Heart right ventricle (tissue), 16 donors: Measurements from ENCODE around the gene PACSIN2. TPM values are rescaled to one million over a fixed set of nuclear protein-coding genes. Genes with fewer than 3 reads are reported as not detected.
A peak's percentile ranks its signal among the peaks of the same experiment; 100 is the strongest.

Source experiments
- ATAC-seq, 8 donors: fragments of 200-7000 bp; cut with Tn5 transposase; one replicate each; pipeline ENCODE4 v1.9.1; 2020; ENCODE audit warnings: mild to moderate bottlenecking in 8 of 8, moderate library complexity in 8 of 8, moderate number of reproducible peaks in 1 of 8
- DNase-seq, 2 donors: peaks; one replicate each; pipeline ENCODE4 v3.0.0-alpha.2; 2020
- H3K27ac ChIP-seq, 10 donors: fragments of 200-600 bp; sonication (generic) in 2 of 10; one replicate each; pipeline versions ENCODE4 v1.5.0 to v1.8.0; 2020 to 2022; ENCODE audit warnings: mild to moderate bottlenecking in 3 of 10
- H3K27me3 ChIP-seq, 7 donors: fragments of 200-600 bp; one replicate each; pipeline ENCODE4 v1.8.0; 2021 to 2022; ENCODE audit warnings: mild to moderate bottlenecking in 2 of 7
- H3K36me3 ChIP-seq, 9 donors: fragments of 200-600 bp; sonication (generic) in 1 of 9; one replicate each; pipeline versions ENCODE4 v1.5.0 to v1.8.0; 2020 to 2022; ENCODE audit warnings: mild to moderate bottlenecking in 2 of 9
- H3K4me1 ChIP-seq, 9 donors: fragments of 200-600 bp; sonication (generic) in 1 of 9; one replicate each; pipeline versions ENCODE4 v1.5.0 to v1.8.0; 2020 to 2022; ENCODE audit warnings: mild to moderate bottlenecking in 4 of 9
- H3K4me3 ChIP-seq, 10 donors: fragments of 200-600 bp; sonication (generic) in 2 of 10; one replicate each; pipeline versions ENCODE4 v1.5.0 to v1.8.0; 2020 to 2022; ENCODE audit warnings: mild to moderate bottlenecking in 7 of 10, moderate library complexity in 2 of 10
- H3K9me3 ChIP-seq, 11 donors: fragments of 200-600 bp in 10 of 11; sonication (generic) in 2 of 11; one replicate each; pipeline versions ENCODE4 v1.5.0 to v1.8.0; 2013 to 2022; ENCODE audit warnings: mild to moderate bottlenecking in 2 of 11, control low read depth in 1 of 11, moderate library complexity in 1 of 11
- CTCF ChIP-seq, 9 donors: fragments of 200-600 bp; sonication (generic) in 2 of 9; IDR thresholded peaks; one replicate each; pipeline versions ENCODE4 v1.5.0 to v1.8.0; 2021 to 2022; ENCODE audit warnings: antibody characterized with exemption in 9 of 9, mild to moderate bottlenecking in 5 of 9, moderate library complexity in 1 of 9
- WGBS, 2 donors: extraction: QIAGEN DNeasy Blood & Tissue Kit; methylation state at CpG; one replicate each; pipeline ENCODE4 v1.1.7; 2013; ENCODE audit warnings: inconsistent platforms in 1 of 2; 5-methylcytosine and 5-hydroxymethylcytosine counted together
- intact Hi-C, 10 donors: fragments of 100-400 bp; cut with DNase I; formaldehyde crosslinking; loops; one replicate each; pipeline versions ENCODE4 v1.11.1 to v1.14.2; 2022
- polyA plus RNA-seq, 2 donors: library from polyadenylated mRNA; stranded (reverse); fragments of 200-250 nt; gene quantifications; one replicate each; pipeline ENCODE4 v1.2.3, GENCODE V29; 2013
- total RNA-seq, 10 donors: library from RNA; stranded (reverse); fragmentation: NEBNext Ultra II Directional in 3 of 10; extraction: Animal tissue kit (Norgen Biotek cat#: 25700) in 3 of 10; gene quantifications; one replicate each; pipeline versions ENCODE4 v1.2.1 to v1.2.4, GENCODE V29; 2021 to 2023
- donor health status: Arrhythmogenic right ventricular cardiomyopathy.
- donor health status: ischemic (EF 13 %, LVEDD 7.1; RV severe dilation, severe dysfunction).
- donor health status: healthy with polysubstance abuse.
- donor health status: DM: no; HTN: yes; CAD: no.
- donor health status: DM: no; HTN: no; CAD: no.
- donor health status: ischemic (EF 25% LVEDD 6.9; RV normal size, moderate dysfunction).
- donor health status: ischemic (EF 25% LVEDD 5.7; RV mildly dilated, moderate dysfunction).
- donor health status: healthy.
- donor health status: DM: yes; HTN: yes; CAD: no.
- donor health status: Ischemic cardiomyopathy.
- donor health status: ischemic (EF 35%, LVEDD 5.7; RV mildly dilated, moderate dysfunction).
- donor health status: nonischemic (EF 11% LVEDD 7.7; RV severe dilation, severe dysfunction).
- donor health status: DM: yes; HTN: yes; CAD: no.
- donor health status: PGD.
- donor health status: ischemic (EF 29% LVEDD 5.4; RV normal size, mild dysfunction).
- donor health status: nonischemic (EF 23%, LVEDD 6.1; RV moderate dilation, normal function).

The PACSIN2 gene
- total and polyA plus RNA-seq, 12 donors = 24.3 to 69.7 (median 57.0) TPM

GRCh38 chr22:42908374-42908746, 106.6 kb downstream of the PACSIN2 start:
- 67% methylated on average over 6 of the region's 6 CpGs for WGBS, 2 donors
- H3K9me3 ChIP-seq = no peaks in the 10 kb centered on the region
- DNase-seq = no peak
- H3K27ac ChIP-seq = peak overlapping the region; percentile 32 to 86 (median 74)
- no peak for TF ChIP-seq CTCF (IDR thresholded peaks at IDR 0.05)
- peaks cover 0 to 26% (median 0%) of the 10 kb centered on the region in 9 donors for H3K36me3 ChIP-seq
- intact Hi-C loops = loop anchor here in 3 of 10 donors (10.0 kb wide), 2 partner anchors 56 to 106 kb away; partner anchors contain the start of gene PACSIN2 (in 1 of the 3)
- peaks cover 48 to 100% (median 82%) of the 10 kb centered on the region in 9 donors for H3K4me1 ChIP-seq
- H3K27me3 ChIP-seq = no peaks in the 10 kb centered on the region
- ATAC-seq = no peak
- no peak overlapping the region for H3K4me3 ChIP-seq

DNA sequence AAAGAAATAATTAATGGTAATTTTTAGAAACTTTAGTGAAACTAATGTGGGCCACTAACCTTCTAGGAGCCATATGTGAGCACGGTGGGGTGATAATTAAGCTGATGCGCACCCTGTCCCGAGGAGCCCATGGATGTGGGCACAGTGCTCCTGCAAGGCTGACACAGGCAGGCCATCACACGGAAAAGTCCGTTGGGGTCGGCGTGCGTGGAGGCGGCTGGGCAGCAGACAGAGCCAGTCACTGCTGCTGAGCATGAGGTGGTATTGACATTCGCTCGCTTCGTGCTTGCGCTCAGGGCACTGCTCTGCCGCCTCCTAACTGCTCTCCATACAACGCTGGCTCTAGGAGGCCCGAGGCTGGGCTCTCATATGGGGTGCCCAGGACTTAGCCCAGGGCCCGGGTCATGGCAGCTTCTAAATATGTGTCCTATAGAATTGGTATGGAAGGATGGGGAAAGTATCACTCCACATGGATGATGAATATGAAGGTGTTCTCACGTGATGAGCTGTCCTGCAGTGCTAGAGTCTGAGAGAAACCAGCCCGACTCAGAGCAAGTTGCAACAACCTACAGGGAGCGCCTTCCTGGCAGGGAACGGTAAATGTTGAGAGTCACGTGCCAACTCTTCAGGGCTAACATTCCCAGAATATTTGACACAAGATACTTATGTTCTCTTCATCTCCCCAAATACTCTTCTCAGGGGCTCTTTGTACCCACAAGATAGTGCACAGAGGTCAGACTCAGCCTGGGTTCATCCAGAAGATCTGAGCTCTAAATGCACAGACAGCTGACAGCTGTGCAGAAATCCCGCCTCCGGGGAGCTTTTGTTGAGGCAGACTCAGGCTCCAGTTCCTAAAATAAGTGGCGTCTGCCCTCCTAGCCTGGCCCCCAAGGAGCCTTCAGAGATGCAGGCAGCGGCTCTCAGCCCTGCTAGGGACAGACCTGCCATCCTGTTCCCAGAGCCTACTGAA, 107.3 kb downstream of the PACSIN2 start:
- peaks cover 53 to 100% (median 86%) of the 10 kb centered on the region in 9 donors for H3K4me1 ChIP-seq
- no peaks in the 10 kb centered on the region for H3K27me3 ChIP-seq
- 49 to 59% methylated on average over 26 of the region's 26 CpGs for WGBS, 2 donors
- H3K4me3 ChIP-seq = no peak overlapping the region
- ATAC-seq (peak in 7 of 8 donors; percentile 1 to 27 (median 13)), DNase-seq (no peak)
- intact Hi-C loops = loop anchor here in 3 of 10 donors (10.0 kb wide), 2 partner anchors 57 to 107 kb away; partner anchors contain the start of gene PACSIN2 (in 1 of the 3)
- H3K36me3 ChIP-seq = peaks cover 0 to 26% (median 0%) of the 10 kb centered on the region in 9 donors
- H3K27ac ChIP-seq = peak overlapping the region; percentile 58 to 86 (median 74)
- no peak for TF ChIP-seq CTCF (IDR thresholded peaks at IDR 0.05)
- no peaks in the 10 kb centered on the region for H3K9me3 ChIP-seq

- Histone ChIP-seq H3K4me3 (no peak overlapping the region), H3K4me1 (peaks cover 55 to 100% (median 88%) of the 10 kb centered on the region in 9 donors), H3K27ac (peak overlapping the region; percentile 58 to 86 (median 74)), H3K9me3 (no peaks in the 10 kb centered on the region), H3K36me3 (peaks cover 0 to 29% (median 2%) of the 10 kb centered on the region in 9 donors), H3K27me3 (no peaks in the 10 kb centered on the region)
- ATAC-seq (peak; percentile 68 to 79 (median 74)), DNase-seq (peak; percentile 75 to 82)
- intact Hi-C loops = loop anchor here in 3 of 10 donors (10.0 kb wide), 2 partner anchors 58 to 108 kb away; partner anchors contain the start of gene PACSIN2 (in 1 of the 3)
- TF ChIP-seq CTCF (IDR thresholded peaks at IDR 0.05) = no peak
- 44 to 47% methylated on average over 6 of the region's 6 CpGs for WGBS, 2 donors
These were observed 108.2 kb downstream of the PACSIN2 start for GRCh38 chr22:42906605-42907348.
